Measurements from ENCODE around the gene TMEM120B. TPM values are rescaled to one million over a fixed set of nuclear protein-coding genes. Genes with fewer than 3 reads are reported as not detected.

The TMEM120B gene
- total RNA-seq, 3 donors from 2014 or later, result 5.4 to 8.2 (median 6.1) TPM

GRCh38 chr12:121715862-121716435 is 3.4 kb downstream of the TMEM120B start:
- no peak for DNase-seq (ENCODE audit: low spot score in 2 of 2)
- Histone ChIP-seq H3K27ac (no peak overlapping the region), H3K36me3 (no peaks in the 10 kb centered on the region), H3K4me1 (peaks cover 0 to 5% of the 10 kb centered on the region in 2 donors), H3K9me3 (no peaks in the 10 kb centered on the region), H3K4me3 (no peak overlapping the region), H3K27me3 (no peaks in the 10 kb centered on the region)
- no peak for TF ChIP-seq POLR2AphosphoS5 (IDR thresholded peaks at IDR 0.05)
- TF ChIP-seq POLR2A (IDR thresholded peaks at IDR 0.05), result no peak
- TF ChIP-seq CTCF (IDR thresholded peaks at IDR 0.05), result no peak
- intact Hi-C loops (cut with DNase I; ENCODE audit: low total_unique reads), result no loop called here

GRCh38 chr12:121717041-121717699 is 4.6 kb downstream of the TMEM120B start:
- Histone ChIP-seq H3K27ac (no peak overlapping the region), H3K9me3 (no peaks in the 10 kb centered on the region), H3K36me3 (no peaks in the 10 kb centered on the region), H3K27me3 (no peaks in the 10 kb centered on the region), H3K4me3 (no peak overlapping the region), H3K4me1 (peaks cover 0 to 5% of the 10 kb centered on the region in 2 donors)
- no peak for DNase-seq (ENCODE audit: low spot score in 2 of 2)
- intact Hi-C loops (cut with DNase I; ENCODE audit: low total_unique reads), result no loop called here
- TF ChIP-seq POLR2A (IDR thresholded peaks at IDR 0.05), result no peak
- TF ChIP-seq POLR2AphosphoS5 (IDR thresholded peaks at IDR 0.05), result no peak
- no peak for TF ChIP-seq CTCF (IDR thresholded peaks at IDR 0.05)

- Histone ChIP-seq H3K27me3 (no peaks in the 10 kb centered on the region), H3K9me3 (no peaks in the 10 kb centered on the region), H3K4me1 (no peaks in the 10 kb centered on the region), H3K36me3 (no peaks in the 10 kb centered on the region), H3K27ac (no peak overlapping the region), H3K4me3 (no peak overlapping the region)
- no peak for DNase-seq (ENCODE audit: low spot score in 2 of 2)
- TF ChIP-seq POLR2AphosphoS5 (IDR thresholded peaks at IDR 0.05), result no peak
- no peak for TF ChIP-seq POLR2A (IDR thresholded peaks at IDR 0.05)
- no peak for TF ChIP-seq CTCF (IDR thresholded peaks at IDR 0.05)
- intact Hi-C loops (cut with DNase I; ENCODE audit: low total_unique reads), result no loop called here
Observed at GRCh38 chr12:121718653-121719239, 6.2 kb downstream of the TMEM120B start.

GRCh38 chr12:121719926-121720414 is 7.4 kb downstream of the TMEM120B start:
- no peak for DNase-seq (ENCODE audit: low spot score in 2 of 2)
- intact Hi-C loops (cut with DNase I; ENCODE audit: low total_unique reads), result no loop called here
- Histone ChIP-seq H3K36me3 (no peaks in the 10 kb centered on the region), H3K9me3 (no peaks in the 10 kb centered on the region), H3K27ac (no peak overlapping the region), H3K4me1 (no peaks in the 10 kb centered on the region), H3K4me3 (no peak overlapping the region), H3K27me3 (no peaks in the 10 kb centered on the region)
- no peak for TF ChIP-seq POLR2AphosphoS5 (IDR thresholded peaks at IDR 0.05)
- TF ChIP-seq CTCF (IDR thresholded peaks at IDR 0.05), result no peak
- no peak for TF ChIP-seq POLR2A (IDR thresholded peaks at IDR 0.05)

GRCh38 chr12:121720762-121721161 is 8.2 kb downstream of the TMEM120B start:
- H3K27me3 ChIP-seq, result no peaks in the 10 kb centered on the region
- TF ChIP-seq CTCF (IDR thresholded peaks at IDR 0.05), result no peak
- no peak for TF ChIP-seq POLR2AphosphoS5 (IDR thresholded peaks at IDR 0.05)
- TF ChIP-seq POLR2A (IDR thresholded peaks at IDR 0.05), result no peak
- H3K4me1 ChIP-seq, result no peaks in the 10 kb centered on the region
- no peaks in the 10 kb centered on the region for H3K9me3 ChIP-seq
- no peaks in the 10 kb centered on the region for H3K36me3 ChIP-seq
- intact Hi-C loops (cut with DNase I; ENCODE audit: low total_unique reads), result no loop called here
- no peak for DNase-seq (ENCODE audit: low spot score in 2 of 2)
- no peak overlapping the region for H3K4me3 ChIP-seq
- H3K27ac ChIP-seq, result no peak overlapping the region

Data from breast epithelium (tissue), 4 donors.